ENCODE data around the gene DHX29. TPM values are rescaled to one million over a fixed set of nuclear protein-coding genes. Genes with fewer than 3 reads are reported as not detected.
A peak's percentile ranks its signal among the peaks of the same experiment; 100 is the strongest.

DHX29 gene
- total RNA-seq, 4 donors from 2014 or later, result 26.1 to 34.9 (median 30.2) TPM

GRCh38 chr5:55313870-55314617 lies 6.5 kb upstream of the DHX29 start:
- Histone ChIP-seq H3K9me3 (no peaks in the 10 kb centered on the region), H3K36me3 (peaks cover 0 to 3% (median 0%) of the 10 kb centered on the region in 4 donors), H3K27me3 (no peaks in the 10 kb centered on the region), H3K4me3 (no peak overlapping the region), H3K27ac (replicated peaks in 1 of 4) (no peak overlapping the region), H3K4me1 (peaks cover 28 to 46% (median 39%) of the 10 kb centered on the region in 4 donors)
- no peak for DNase-seq (ENCODE audit: extremely low spot score)
- no peak for TF ChIP-seq POLR2A (IDR thresholded peaks at IDR 0.05; ENCODE audit: low read depth)
- TF ChIP-seq EP300 (IDR thresholded peaks at IDR 0.05), result no peak
- no peak for TF ChIP-seq POLR2AphosphoS5 (IDR thresholded peaks at IDR 0.05)
- TF ChIP-seq, protein P1, sequence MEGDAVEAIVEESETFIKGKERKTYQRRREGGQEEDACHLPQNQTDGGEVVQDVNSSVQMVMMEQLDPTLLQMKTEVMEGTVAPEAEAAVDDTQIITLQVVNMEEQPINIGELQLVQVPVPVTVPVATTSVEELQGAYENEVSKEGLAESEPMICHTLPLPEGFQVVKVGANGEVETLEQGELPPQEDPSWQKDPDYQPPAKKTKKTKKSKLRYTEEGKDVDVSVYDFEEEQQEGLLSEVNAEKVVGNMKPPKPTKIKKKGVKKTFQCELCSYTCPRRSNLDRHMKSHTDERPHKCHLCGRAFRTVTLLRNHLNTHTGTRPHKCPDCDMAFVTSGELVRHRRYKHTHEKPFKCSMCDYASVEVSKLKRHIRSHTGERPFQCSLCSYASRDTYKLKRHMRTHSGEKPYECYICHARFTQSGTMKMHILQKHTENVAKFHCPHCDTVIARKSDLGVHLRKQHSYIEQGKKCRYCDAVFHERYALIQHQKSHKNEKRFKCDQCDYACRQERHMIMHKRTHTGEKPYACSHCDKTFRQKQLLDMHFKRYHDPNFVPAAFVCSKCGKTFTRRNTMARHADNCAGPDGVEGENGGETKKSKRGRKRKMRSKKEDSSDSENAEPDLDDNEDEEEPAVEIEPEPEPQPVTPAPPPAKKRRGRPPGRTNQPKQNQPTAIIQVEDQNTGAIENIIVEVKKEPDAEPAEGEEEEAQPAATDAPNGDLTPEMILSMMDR (IDR thresholded peaks at IDR 0.05), result no peak
- intact Hi-C loops (cut with DNase I), result no loop called here
- 79% methylated on average over 5 of the region's 5 CpGs for WGBS

- Histone ChIP-seq H3K27ac (replicated peaks in 1 of 4) (peak overlapping the region; percentile 90 to 95 (median 92)), H3K27me3 (no peaks in the 10 kb centered on the region), H3K36me3 (no peaks in the 10 kb centered on the region), H3K4me1 (peaks cover 44 to 81% (median 75%) of the 10 kb centered on the region in 4 donors), H3K9me3 (no peaks in the 10 kb centered on the region), H3K4me3 (peak overlapping the region; percentile 65 to 86 (median 80))
- TF ChIP-seq EP300 (IDR thresholded peaks at IDR 0.05) (no peak), POLR2AphosphoS5 (IDR thresholded peaks at IDR 0.05) (no peak), POLR2A (IDR thresholded peaks at IDR 0.05; ENCODE audit: low read depth) (no peak)
- TF ChIP-seq, protein P1 (IDR thresholded peaks at IDR 0.05), result no peak
- under 1% methylated on average over 13 of the region's 13 CpGs for WGBS
- intact Hi-C loops (cut with DNase I), result no loop called here
- no peak for DNase-seq (ENCODE audit: extremely low spot score)
Measured at GRCh38 chr5:55308254-55308836, 851 bp upstream of the DHX29 start.

GRCh38 chr5:55306641-55307382 lies 682 bp downstream of the DHX29 start:
- DNase-seq (ENCODE audit: extremely low spot score), result no peak
- no peaks in the 10 kb centered on the region for H3K27me3 ChIP-seq
- H3K4me3 ChIP-seq, result peak overlapping the region; percentile 65 to 86 (median 80)
- no peaks in the 10 kb centered on the region for H3K36me3 ChIP-seq
- WGBS, result 4% methylated on average over 12 of the region's 12 CpGs
- H3K9me3 ChIP-seq, result no peaks in the 10 kb centered on the region
- peak overlapping the region; percentile 90 to 95 (median 92) for H3K27ac ChIP-seq (replicated peaks in 1 of 4)
- peaks cover 48 to 72% (median 70%) of the 10 kb centered on the region in 4 donors for H3K4me1 ChIP-seq
- TF ChIP-seq, protein P1 (IDR thresholded peaks at IDR 0.05), result no peak
- TF ChIP-seq EP300 (IDR thresholded peaks at IDR 0.05) (no peak), POLR2AphosphoS5 (IDR thresholded peaks at IDR 0.05) (no peak), POLR2A (IDR thresholded peaks at IDR 0.05; ENCODE audit: low read depth) (no peak)
- intact Hi-C loops (cut with DNase I), result no loop called here

DNA sequence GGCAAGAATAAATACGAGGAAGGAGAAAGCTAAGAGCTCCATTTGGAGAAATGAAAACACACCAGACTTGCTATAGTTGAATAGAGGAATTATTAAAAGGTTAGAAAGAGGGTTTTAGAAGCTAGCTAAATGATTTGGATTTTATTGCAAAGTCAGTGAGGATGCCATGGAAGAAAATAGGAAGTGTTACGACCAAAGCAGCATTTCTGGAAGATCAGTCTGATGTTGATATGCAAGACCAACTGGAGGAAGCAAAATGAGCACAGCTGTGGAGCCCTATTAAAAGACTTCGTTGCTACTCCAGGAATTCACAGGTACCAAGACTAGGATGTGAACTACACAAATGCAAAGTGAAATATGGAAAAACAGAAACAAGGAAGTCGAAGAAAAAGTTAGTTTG lies 2.1 kb downstream of the DHX29 start:
- Histone ChIP-seq H3K27ac (replicated peaks in 1 of 4) (no peak overlapping the region), H3K4me3 (peak overlapping the region in 1 of 4 donors; percentile 86), H3K36me3 (peaks cover 0 to 11% (median 8%) of the 10 kb centered on the region in 4 donors), H3K9me3 (peaks cover 0 to 6% (median 1%) of the 10 kb centered on the region in 4 donors), H3K4me1 (peaks cover 45 to 60% (median 57%) of the 10 kb centered on the region in 4 donors), H3K27me3 (no peaks in the 10 kb centered on the region)
- no peak for DNase-seq (ENCODE audit: extremely low spot score)
- 70% methylated on average over 4 of the region's 4 CpGs for WGBS
- intact Hi-C loops (cut with DNase I), result no loop called here
- TF ChIP-seq EP300 (IDR thresholded peaks at IDR 0.05) (no peak), POLR2AphosphoS5 (IDR thresholded peaks at IDR 0.05) (no peak), POLR2A (IDR thresholded peaks at IDR 0.05; ENCODE audit: low read depth) (no peak)
- TF ChIP-seq, protein P1 (IDR thresholded peaks at IDR 0.05), result no peak
